HepG2 (cell line): ENCODE measurements around the gene SCAMP3. TPM values are rescaled to one million over a fixed set of nuclear protein-coding genes. Genes with fewer than 3 reads are reported as not detected.

Experiments
- ARID3A ChIP-seq: IDR thresholded peaks from 2 replicates; pipeline ENCODE4 v1.6.1; 2012; ENCODE audit warnings: low read depth, low read length, improper control_type of control experiment
- ASH2L ChIP-seq: fragments of 300-600, 200-600 bp; sonication (generic); IDR thresholded peaks from 2 replicates; pipeline ENCODE4 v1.7.0; 2017; ENCODE audit warnings: low read depth, mild to moderate bottlenecking, moderate library complexity, mixed read lengths, low read length; ENCODE audit not compliant: insufficient read length
- ELF1 ChIP-seq: sonication (generic); formaldehyde crosslinking; IDR thresholded peaks from 2 replicates; pipeline ENCODE4 v1.4.0; 2020; ENCODE audit warnings: missing genetic modification reagents
- FOXO1 ChIP-seq: sonication (generic); formaldehyde crosslinking; IDR thresholded peaks from 2 replicates; pipeline ENCODE4 v1.4.0; 2020; ENCODE audit warnings: missing genetic modification reagents
- FOXP4 ChIP-seq: sonication (generic); formaldehyde crosslinking; IDR thresholded peaks from 2 replicates; pipeline ENCODE4 v1.4.0; 2020; ENCODE audit warnings: missing genetic modification reagents
- HMG20B ChIP-seq: conservative IDR thresholded peaks from 2 replicates; pipeline ENCODE4 v1.6.1; 2016; ENCODE audit warnings: missing genetic modification reagents, missing compliant biosample characterization
- KLF12 ChIP-seq: sonication (generic); formaldehyde crosslinking; IDR thresholded peaks from 2 replicates; pipeline ENCODE4 v1.4.0; 2020; ENCODE audit warnings: missing genetic modification reagents, borderline replicate concordance
- KLF15 ChIP-seq: sonication (generic); formaldehyde crosslinking; IDR thresholded peaks from 2 replicates; pipeline ENCODE4 v1.8.1; 2023; ENCODE audit warnings: borderline replicate concordance, mild to moderate bottlenecking, inconsistent platforms, missing genetic modification reagents, mixed read lengths
- NFATC3 ChIP-seq: sonication (generic); formaldehyde crosslinking; IDR thresholded peaks from 2 replicates; pipeline ENCODE4 v1.5.1; 2020; ENCODE audit warnings: mild to moderate bottlenecking, missing genetic modification reagents
- NFIC ChIP-seq: IDR thresholded peaks from 2 replicates; pipeline ENCODE4 v1.6.1; 2012; ENCODE audit warnings: mild to moderate bottlenecking, low read length, inconsistent platforms
- SAP130 ChIP-seq: IDR thresholded peaks from 2 replicates; pipeline ENCODE4 v1.6.1; 2016; ENCODE audit warnings: low read depth
- SRY ChIP-seq: sonication (generic); formaldehyde crosslinking; IDR thresholded peaks from 2 replicates; pipeline ENCODE4 v1.8.0; 2022; ENCODE audit warnings: mild to moderate bottlenecking, missing genetic modification reagents
- SSRP1 ChIP-seq: IDR thresholded peaks from 2 replicates; pipeline ENCODE4 v1.6.1; 2016; ENCODE audit warnings: control low read depth
- TBP ChIP-seq: sonication (generic); formaldehyde crosslinking; IDR thresholded peaks from 2 replicates; pipeline ENCODE4 v1.5.0; 2020; ENCODE audit warnings: missing genetic modification reagents
- YEATS2 ChIP-seq: sonication (generic); formaldehyde crosslinking; IDR thresholded peaks from 2 replicates; pipeline ENCODE4 v1.4.0; 2020; ENCODE audit warnings: missing genetic modification reagents, borderline replicate concordance
- ZIK1 ChIP-seq: sonication (generic); formaldehyde crosslinking; IDR thresholded peaks from 2 replicates; pipeline ENCODE4 v1.5.0; 2020; ENCODE audit warnings: mild to moderate bottlenecking, low read depth, missing genetic modification reagents, borderline replicate concordance
- ZNF263 ChIP-seq: sonication (generic); formaldehyde crosslinking; IDR thresholded peaks from 2 replicates; pipeline ENCODE4 v1.4.0; 2020; ENCODE audit warnings: missing genetic modification reagents
- ZNF430 ChIP-seq: sonication (generic); formaldehyde crosslinking; IDR thresholded peaks from 2 replicates; pipeline ENCODE4 v1.9.0; 2021; ENCODE audit warnings: mild to moderate bottlenecking, missing genetic modification reagents
- ZNF773 ChIP-seq: sonication (generic); formaldehyde crosslinking; IDR thresholded peaks from 2 replicates; pipeline ENCODE4 v1.4.0; 2020; ENCODE audit warnings: missing genetic modification reagents, borderline replicate concordance
- ZNF784 ChIP-seq: sonication (generic); formaldehyde crosslinking; IDR thresholded peaks from 2 replicates; pipeline ENCODE4 v1.5.1; 2020; ENCODE audit warnings: missing genetic modification reagents, mild to moderate bottlenecking, borderline replicate concordance
- ZNF891 ChIP-seq: sonication (generic); formaldehyde crosslinking; IDR thresholded peaks from 2 replicates; pipeline ENCODE4 v1.5.0; 2020; ENCODE audit warnings: mild to moderate bottlenecking, missing genetic modification reagents
- ZSCAN25 ChIP-seq: sonication (generic); formaldehyde crosslinking; IDR thresholded peaks from 2 replicates; pipeline ENCODE4 v1.8.0; 2022; ENCODE audit warnings: mild to moderate bottlenecking, missing genetic modification reagents
- polyA plus RNA-seq, 8 experiments: library from polyadenylated mRNA; depleted of rRNA in 3 of 8; stranded (reverse) in 7 of 8; unstranded in 1 of 8; fragments of >200 nt; fragmentation: Illumina TruSeq in 4 of 8; extraction: Trizol in 4 of 8; gene quantifications; 2 replicates each; pipeline versions ENCODE4 v1.2.1 to v1.2.3, GENCODE V29; 2011 to 2016; ENCODE audit warnings: low read depth in 4 of 8, missing spikeins in 1 of 8, mixed read lengths in 1 of 8; ENCODE audit not compliant: insufficient read depth in 1 of 8
- total RNA-seq, 5 experiments: library from RNA; depleted of rRNA; stranded (reverse); fragments of >200 nt; fragmentation: Illumina TruSeq; extraction: Trizol; gene quantifications; 2 replicates each; pipeline ENCODE4 v1.2.3, GENCODE V29; 2016; ENCODE audit warnings: low read depth in 1 of 5
- TF ChIP-seq, protein P1 (sequence below): sonication (generic); formaldehyde crosslinking; IDR thresholded peaks from 2 replicates; pipeline ENCODE4 v1.8.0; 2022; ENCODE audit warnings: missing genetic modification reagents, low read depth, mild to moderate bottlenecking, borderline replicate concordance
- TF ChIP-seq, protein P2 (sequence below): IDR thresholded peaks from 2 replicates; pipeline ENCODE4 v1.6.1; 2018; ENCODE audit warnings: missing genetic modification reagents

The SCAMP3 gene
- total and polyA plus RNA-seq, 2 of the 13 experiments (the other 11 are each of a cell fraction or from before 2014, with no cell fraction given), result 46.8 to 83.3 TPM

- TF ChIP-seq ARID3A (no peak), ZSCAN25 (peak; percentile 84; the same call in 1 of the 2 replicates), HMG20B (peak; percentile 54; the same call in 1 of the 2 replicates), FOXP4 (0 out of 2 replicates have a peak, but pooled peaks have one; percentile 40), ZIK1 (CRISPR knock-in tag) (no peak; the same call in 1 of the 2 replicates), ELF1 (CRISPR knock-in tag) (peak; percentile 30; the same call in 1 of the 2 replicates), ZNF891 (CRISPR knock-in tag) (no peak), YEATS2 (no peak; the same call in 1 of the 2 replicates), ZNF784 (CRISPR knock-in tag) (peak; percentile 59; the same call in 1 of the 2 replicates), SAP130 (CRISPR knock-in tag) (peak; percentile 97), TBP (CRISPR knock-in tag) (no peak), FOXO1 (peak; percentile 80), SSRP1 (CRISPR knock-in tag) (no peak), ZNF430 (peak; percentile 61; the same call in 1 of the 2 replicates), ZNF773 (CRISPR knock-in tag) (no peak), ZNF263 (peak; percentile 70), NFIC (peak; percentile 23; the same call in 1 of the 2 replicates), ASH2L (peak; percentile 57), SRY (peak; percentile 47; the same call in 1 of the 2 replicates), KLF15 (0 out of 2 replicates have a peak, but pooled peaks have one; percentile 32), KLF12 (CRISPR knock-in tag) (0 out of 2 replicates have a peak, but pooled peaks have one; percentile 42), NFATC3 (CRISPR knock-in tag) (no peak)
- TF ChIP-seq, protein P1, sequence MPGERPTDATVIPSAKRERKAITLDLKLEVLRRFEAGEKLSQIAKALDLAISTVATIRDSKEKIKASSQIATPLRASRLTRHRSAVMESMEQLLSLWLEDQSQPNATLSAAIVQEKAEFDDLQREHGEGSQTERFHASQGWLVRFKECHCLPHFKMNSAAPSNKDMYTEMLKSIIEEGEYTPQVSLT, result no peak
- TF ChIP-seq, protein P2, sequence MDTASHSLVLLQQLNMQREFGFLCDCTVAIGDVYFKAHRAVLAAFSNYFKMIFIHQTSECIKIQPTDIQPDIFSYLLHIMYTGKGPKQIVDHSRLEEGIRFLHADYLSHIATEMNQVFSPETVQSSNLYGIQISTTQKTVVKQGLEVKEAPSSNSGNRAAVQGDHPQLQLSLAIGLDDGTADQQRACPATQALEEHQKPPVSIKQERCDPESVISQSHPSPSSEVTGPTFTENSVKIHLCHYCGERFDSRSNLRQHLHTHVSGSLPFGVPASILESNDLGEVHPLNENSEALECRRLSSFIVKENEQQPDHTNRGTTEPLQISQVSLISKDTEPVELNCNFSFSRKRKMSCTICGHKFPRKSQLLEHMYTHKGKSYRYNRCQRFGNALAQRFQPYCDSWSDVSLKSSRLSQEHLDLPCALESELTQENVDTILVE, result no peak
Observed at GRCh38 chr1:155300553-155301329, 38.6 kb upstream of the SCAMP3 start (continued).
